GM18870 (cell line): ENCODE measurements around the gene PPARA.

Experiments
- ATAC-seq: cut with Tn5 transposase; IDR thresholded peaks from one replicate; pipeline ENCODE4 v1.9.1; 2021; ENCODE audit warnings: moderate library complexity; ENCODE audit not compliant: unreplicated experiment

PPARA gene

GRCh38 chr22:46202897-46203600, 52.7 kb downstream of the PPARA start:
- no peak for ATAC-seq

GRCh38 chr22:46203601-46203980, 53.3 kb downstream of the PPARA start:
- ATAC-seq = no peak

- no peak for ATAC-seq
Measured at GRCh38 chr22:46209262-46209661, 58.9 kb downstream of the PPARA start.

GRCh38 chr22:46212195-46212594, 61.9 kb downstream of the PPARA start:
- no peak for ATAC-seq

- no peak for ATAC-seq
Measured at GRCh38 chr22:46213052-46213451, 62.7 kb downstream of the PPARA start.

- no peak for ATAC-seq
Measured at GRCh38 chr22:46214149-46214548, 63.8 kb downstream of the PPARA start.

- no peak for ATAC-seq
Measured at GRCh38 chr22:46214616-46215015, 64.3 kb downstream of the PPARA start.

GRCh38 chr22:46219636-46220035, 69.3 kb downstream of the PPARA start:
- no peak for ATAC-seq

- no peak for ATAC-seq
Measured at GRCh38 chr22:46220921-46221320, 70.6 kb downstream of the PPARA start.

- ATAC-seq = no peak
Measured at GRCh38 chr22:46224044-46224897, 73.9 kb downstream of the PPARA start.

- no peak for ATAC-seq
Measured at GRCh38 chr22:46224898-46225290, 74.6 kb downstream of the PPARA start.

GRCh38 chr22:46225631-46226030, 75.3 kb downstream of the PPARA start:
- no peak for ATAC-seq

- no peak for ATAC-seq
Measured at GRCh38 chr22:46226577-46226976, 76.3 kb downstream of the PPARA start.

- no peak for ATAC-seq
Measured at GRCh38 chr22:46229701-46230100, 79.4 kb downstream of the PPARA start.

GRCh38 chr22:46230262-46230901, 80.1 kb downstream of the PPARA start:
- ATAC-seq = no peak

- no peak for ATAC-seq
Measured at GRCh38 chr22:46233231-46233630, 82.9 kb downstream of the PPARA start.

GRCh38 chr22:46234969-46235368, 84.6 kb downstream of the PPARA start:
- ATAC-seq = no peak

- ATAC-seq = no peak
Measured at GRCh38 chr22:46237453-46238124, 87.3 kb downstream of the PPARA start.

GRCh38 chr22:46238541-46238940, 88.2 kb downstream of the PPARA start:
- ATAC-seq = no peak

- no peak for ATAC-seq
Measured at GRCh38 chr22:46239261-46240048, 89.1 kb downstream of the PPARA start.

GRCh38 chr22:46240073-46240472, 89.7 kb downstream of the PPARA start:
- ATAC-seq = no peak
